Neural cell (in vitro differentiated cells): ENCODE results near the gene TNS1. TPM values are rescaled to one million over a fixed set of nuclear protein-coding genes. Genes with fewer than 3 reads are reported as not detected.

Experiments used
- H2AFZ ChIP-seq: fragments of 200-600, 300-800 bp; sonication (generic), shearing (Covaris generic); 2 replicates; pipeline ENCODE4 v1.6.0; 2014; ENCODE audit warnings: low read depth, mild to moderate bottlenecking, antibody characterized with exemption, low read length, moderate library complexity
- H3F3A ChIP-seq: fragments of 200-600 bp; shearing (Covaris generic); 2 replicates; pipeline ENCODE4 v1.6.1; 2016; ENCODE audit warnings: mild to moderate bottlenecking, moderate library complexity, mixed read lengths, antibody characterized with exemption, low read length; ENCODE audit not compliant: insufficient read depth, poor library complexity, severe bottlenecking
- H3K27ac ChIP-seq: fragments of 200-600, 300-800 bp; sonication (generic), shearing (Covaris generic); 2 replicates; pipeline ENCODE4 v1.5.1; 2014; ENCODE audit warnings: mild to moderate bottlenecking, low read length, moderate library complexity
- H3K27me3 ChIP-seq: fragments of 300-800, 200-600 bp; sonication (generic), shearing (Covaris generic); 2 replicates; pipeline ENCODE4 v1.6.0; 2014; ENCODE audit warnings: mild to moderate bottlenecking, low read depth, low read length, moderate library complexity; ENCODE audit not compliant: insufficient read depth
- H3K36me3 ChIP-seq: fragments of 300-800, 200-600 bp; sonication (generic), shearing (Covaris generic); 2 replicates; pipeline ENCODE4 v1.5.1; 2014; ENCODE audit warnings: mild to moderate bottlenecking, antibody characterized with exemption, low read length, moderate library complexity; ENCODE audit not compliant: insufficient read depth
- H3K4me2 ChIP-seq: fragments of 300-800, 200-600 bp; sonication (generic), shearing (Covaris generic); 2 replicates; pipeline ENCODE4 v1.6.0; 2014; ENCODE audit warnings: mild to moderate bottlenecking, low read length
- H3K4me3 ChIP-seq: fragments of 300-800, 200-600 bp; sonication (generic), shearing (Covaris generic); 2 replicates; pipeline ENCODE4 v1.5.1; 2014; ENCODE audit warnings: mild to moderate bottlenecking, low read length, moderate library complexity
- H3K79me2 ChIP-seq: fragments of 200-600 bp; shearing (Covaris generic); replicated peaks from 2 replicates; pipeline ENCODE4 v1.6.0; 2014; ENCODE audit warnings: mild to moderate bottlenecking, low read length, moderate library complexity; ENCODE audit not compliant: insufficient read depth
- H3K9ac ChIP-seq: fragments of 300-800, 200-600 bp; sonication (generic), shearing (Covaris generic); 2 replicates; pipeline ENCODE4 v1.6.1; 2016; ENCODE audit warnings: mild to moderate bottlenecking, low read length, mixed read lengths
- H3K9me2 ChIP-seq: fragments of 200-600 bp; shearing (Covaris generic); 2 replicates; pipeline ENCODE4 v1.6.1; 2016; ENCODE audit warnings: mild to moderate bottlenecking, low read length, mixed read lengths; ENCODE audit not compliant: insufficient read depth
- H3K9me3 ChIP-seq: fragments of 200-600, 300-800 bp; sonication (generic), shearing (Covaris generic); 2 replicates; pipeline ENCODE4 v1.6.1; 2016; ENCODE audit warnings: mild to moderate bottlenecking, mixed run types, low read length, moderate library complexity, mixed read lengths
- H4K20me1 ChIP-seq: fragments of 200-600 bp; shearing (Covaris generic); 2 replicates; pipeline ENCODE4 v1.6.1; 2016; ENCODE audit warnings: mild to moderate bottlenecking, mixed run types; ENCODE audit not compliant: insufficient read depth
- EP300 ChIP-seq: fragments of 450-650 bp; conservative IDR thresholded peaks from 2 replicates; pipeline ENCODE4 v1.6.1; 2014; ENCODE audit warnings: antibody characterized with exemption, mild to moderate bottlenecking, moderate library complexity; ENCODE audit not compliant: poor library complexity, severe bottlenecking
- EZH2 ChIP-seq: fragments of 200-600, 300-800 bp; shearing (Covaris generic), sonication (generic); IDR thresholded peaks from 2 replicates; pipeline ENCODE4 v1.6.1; 2014; ENCODE audit warnings: antibody characterized with exemption, low read length, borderline replicate concordance, mild to moderate bottlenecking; ENCODE audit not compliant: insufficient read depth, poor library complexity, severe bottlenecking
- MXI1 ChIP-seq: fragments of 450-650 bp; conservative IDR thresholded peaks from 2 replicates; pipeline ENCODE4 v1.6.1; 2014; ENCODE audit warnings: antibody characterized with exemption, mild to moderate bottlenecking; ENCODE audit not compliant: poor library complexity, severe bottlenecking
- POLR2AphosphoS5 ChIP-seq: IDR thresholded peaks from 2 replicates; pipeline ENCODE4 v1.6.1; 2012
- RAD21 ChIP-seq: fragments of 450-650 bp; conservative IDR thresholded peaks from 2 replicates; pipeline ENCODE4 v1.6.1; 2014; ENCODE audit warnings: antibody characterized with exemption, mild to moderate bottlenecking, moderate library complexity
- REST ChIP-seq: IDR thresholded peaks from 2 replicates; pipeline ENCODE4 v1.6.1; 2012; ENCODE audit warnings: borderline replicate concordance
- SMC3 ChIP-seq: fragments of 450-650 bp; conservative IDR thresholded peaks from 2 replicates; pipeline ENCODE4 v1.6.1; 2014; ENCODE audit warnings: antibody characterized with exemption, mild to moderate bottlenecking, moderate library complexity; ENCODE audit not compliant: poor library complexity
- TAF1 ChIP-seq: IDR thresholded peaks from 2 replicates; pipeline ENCODE4 v1.6.1; 2012; ENCODE audit warnings: low read depth
- polyA plus RNA-seq: library from polyadenylated mRNA; depleted of rRNA; stranded (reverse); fragments of >200 nt; gene quantifications from 2 replicates; pipeline ENCODE4 v1.2.3, GENCODE V29; 2014
- TF ChIP-seq, protein P1 (sequence below): fragments of 450-650 bp; IDR thresholded peaks from 2 replicates; pipeline ENCODE4 v1.5.1; 2014; ENCODE audit warnings: antibody characterized with exemption, mild to moderate bottlenecking, moderate library complexity; ENCODE audit not compliant: poor library complexity, severe bottlenecking

Gene TNS1
- polyA plus RNA-seq, 1 donor from 2014 or later: 1.5 TPM

DNA sequence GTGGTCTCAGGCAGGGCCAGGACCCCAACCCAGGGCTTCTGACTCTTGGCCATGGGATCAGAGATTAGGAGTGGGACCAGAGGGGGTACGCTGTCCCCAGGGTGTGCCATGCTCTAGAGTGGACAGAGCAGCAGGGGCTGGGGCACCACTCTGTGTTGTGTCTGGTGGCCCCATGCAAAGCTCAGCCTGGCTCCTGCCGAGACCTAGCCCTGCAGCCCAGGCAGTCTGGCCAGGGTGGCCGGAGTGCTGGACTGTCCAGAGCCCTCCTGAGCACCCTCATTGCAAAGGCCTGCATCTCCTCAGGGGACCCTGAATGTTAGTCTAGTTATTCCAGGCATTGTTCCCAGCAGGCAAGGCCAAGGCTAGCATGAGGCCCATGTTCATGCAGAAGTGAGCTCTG lies 162.3 kb downstream of the TNS1 start:
- H3K36me3 ChIP-seq: no peaks in the 10 kb centered on the region
- no peak overlapping the region for H3K4me3 ChIP-seq
- no peaks in the 10 kb centered on the region for H3F3A ChIP-seq
- H3K9me3 ChIP-seq: peaks cover 3% of the 10 kb centered on the region
- no peaks in the 10 kb centered on the region for H3K9me2 ChIP-seq
- H3K79me2 ChIP-seq: no peaks in the 10 kb centered on the region
- no peak overlapping the region for H3K4me2 ChIP-seq
- TF ChIP-seq MXI1 (no peak), TAF1 (no peak), POLR2AphosphoS5 (no peak), EZH2 (no peak), REST (no peak), EP300 (no peak), RAD21 (no peak)
- TF ChIP-seq, protein P1, sequence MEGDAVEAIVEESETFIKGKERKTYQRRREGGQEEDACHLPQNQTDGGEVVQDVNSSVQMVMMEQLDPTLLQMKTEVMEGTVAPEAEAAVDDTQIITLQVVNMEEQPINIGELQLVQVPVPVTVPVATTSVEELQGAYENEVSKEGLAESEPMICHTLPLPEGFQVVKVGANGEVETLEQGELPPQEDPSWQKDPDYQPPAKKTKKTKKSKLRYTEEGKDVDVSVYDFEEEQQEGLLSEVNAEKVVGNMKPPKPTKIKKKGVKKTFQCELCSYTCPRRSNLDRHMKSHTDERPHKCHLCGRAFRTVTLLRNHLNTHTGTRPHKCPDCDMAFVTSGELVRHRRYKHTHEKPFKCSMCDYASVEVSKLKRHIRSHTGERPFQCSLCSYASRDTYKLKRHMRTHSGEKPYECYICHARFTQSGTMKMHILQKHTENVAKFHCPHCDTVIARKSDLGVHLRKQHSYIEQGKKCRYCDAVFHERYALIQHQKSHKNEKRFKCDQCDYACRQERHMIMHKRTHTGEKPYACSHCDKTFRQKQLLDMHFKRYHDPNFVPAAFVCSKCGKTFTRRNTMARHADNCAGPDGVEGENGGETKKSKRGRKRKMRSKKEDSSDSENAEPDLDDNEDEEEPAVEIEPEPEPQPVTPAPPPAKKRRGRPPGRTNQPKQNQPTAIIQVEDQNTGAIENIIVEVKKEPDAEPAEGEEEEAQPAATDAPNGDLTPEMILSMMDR: no peak
- H3K9ac ChIP-seq: no peak overlapping the region
- H2AFZ ChIP-seq: no peak overlapping the region
- H4K20me1 ChIP-seq: no peaks in the 10 kb centered on the region
- no peak overlapping the region for H3K27ac ChIP-seq
- no peaks in the 10 kb centered on the region for H3K27me3 ChIP-seq

- no peaks in the 10 kb centered on the region for H3K36me3 ChIP-seq
- no peaks in the 10 kb centered on the region for H3F3A ChIP-seq
- H3K9me3 ChIP-seq: peaks cover 3% of the 10 kb centered on the region
- no peak overlapping the region for H2AFZ ChIP-seq
- no peaks in the 10 kb centered on the region for H4K20me1 ChIP-seq
- no peak overlapping the region for H3K9ac ChIP-seq
- TF ChIP-seq MXI1 (no peak), REST (no peak), EZH2 (no peak), RAD21 (no peak), EP300 (no peak), TAF1 (no peak), SMC3 (no peak), POLR2AphosphoS5 (no peak)
- TF ChIP-seq, protein P1: no peak
- H3K27ac ChIP-seq: no peak overlapping the region
- H3K9me2 ChIP-seq: no peaks in the 10 kb centered on the region
- no peak overlapping the region for H3K4me3 ChIP-seq
- H3K27me3 ChIP-seq: no peaks in the 10 kb centered on the region
- no peak overlapping the region for H3K4me2 ChIP-seq
- H3K79me2 ChIP-seq: no peaks in the 10 kb centered on the region
Measured at GRCh38 chr2:217839750-217840107, 163.1 kb downstream of the TNS1 start.
